H54 (cell line): ENCODE data around the gene CDKN2AIPNL.
A peak's percentile ranks its signal among the peaks of the same experiment; 100 is the strongest.

Source experiments
- DNase-seq: peaks from one replicate; pipeline ENCODE4 v3.0.0; 2011; ENCODE audit warnings: low spot score, mixed read lengths; ENCODE audit not compliant: insufficient read length
- FAIRE-seq: peaks from 3 replicates; lab custom pipeline; 2011; peaks lifted over from hg19 to GRCh38; lab: Jason Lieb, UNC
- POLR2A ChIP-seq: IDR thresholded peaks from 2 replicates; pipeline ENCODE4 v1.6.1; 2011; ENCODE audit warnings: low read depth, mild to moderate bottlenecking, low read length

The CDKN2AIPNL gene, protein sequence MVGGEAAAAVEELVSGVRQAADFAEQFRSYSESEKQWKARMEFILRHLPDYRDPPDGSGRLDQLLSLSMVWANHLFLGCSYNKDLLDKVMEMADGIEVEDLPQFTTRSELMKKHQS

GRCh38 chr5:134411546-134412266 is at the start of gene CDKN2AIPNL:
TSS of gene CDKN2AIPNL (minus strand) at chr5:134411881. CDS start at chr5:134411854, 27 bp downstream.
- FAIRE-seq = no peak

GRCh38 chr5:134460551-134460950 is 48.9 kb upstream of the CDKN2AIPNL start:
- no peak for TF ChIP-seq POLR2A
- DNase-seq (no peak), FAIRE-seq (no peak)

More at GRCh38 chr5:134411546-134412266, at the start of gene CDKN2AIPNL:
- peak; percentile 84 for DNase-seq
- peak; percentile 87 for TF ChIP-seq POLR2A

GRCh38 chr5:134459491-134459890 is 47.8 kb upstream of the CDKN2AIPNL start:
- TF ChIP-seq POLR2A = no peak
- DNase-seq = no peak
- FAIRE-seq = no peak

DNA sequence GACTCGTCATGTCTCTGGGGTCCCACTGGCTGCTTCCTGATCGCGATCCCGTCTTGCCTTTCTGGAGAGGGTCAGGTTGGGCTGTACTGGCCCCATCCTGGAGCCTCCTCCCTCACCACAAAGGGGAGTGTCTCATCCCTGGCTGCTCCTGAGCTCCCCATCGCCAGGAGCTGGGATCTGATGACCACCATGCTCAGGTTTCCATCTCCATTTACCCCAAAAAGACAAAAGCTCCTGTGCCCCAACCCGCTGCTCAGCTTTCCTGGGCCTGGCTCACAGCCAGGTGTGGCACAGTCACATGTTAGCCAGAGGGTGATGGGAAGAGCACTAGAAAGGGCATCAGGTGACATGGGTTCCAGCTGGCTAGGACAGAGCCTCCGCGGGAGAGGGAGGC is 47.3 kb upstream of the CDKN2AIPNL start:
- no peak for DNase-seq
- no peak for TF ChIP-seq POLR2A
- no peak for FAIRE-seq

GRCh38 chr5:134458234-134459009 is 46.7 kb upstream of the CDKN2AIPNL start:
- TF ChIP-seq POLR2A = no peak
- DNase-seq (no peak), FAIRE-seq (no peak)

GRCh38 chr5:134457801-134458200 is 46.1 kb upstream of the CDKN2AIPNL start:
- DNase-seq (no peak), FAIRE-seq (no peak)
- no peak for TF ChIP-seq POLR2A

GRCh38 chr5:134456825-134457224 is 45.1 kb upstream of the CDKN2AIPNL start:
- FAIRE-seq = no peak
- TF ChIP-seq POLR2A = no peak

DNA sequence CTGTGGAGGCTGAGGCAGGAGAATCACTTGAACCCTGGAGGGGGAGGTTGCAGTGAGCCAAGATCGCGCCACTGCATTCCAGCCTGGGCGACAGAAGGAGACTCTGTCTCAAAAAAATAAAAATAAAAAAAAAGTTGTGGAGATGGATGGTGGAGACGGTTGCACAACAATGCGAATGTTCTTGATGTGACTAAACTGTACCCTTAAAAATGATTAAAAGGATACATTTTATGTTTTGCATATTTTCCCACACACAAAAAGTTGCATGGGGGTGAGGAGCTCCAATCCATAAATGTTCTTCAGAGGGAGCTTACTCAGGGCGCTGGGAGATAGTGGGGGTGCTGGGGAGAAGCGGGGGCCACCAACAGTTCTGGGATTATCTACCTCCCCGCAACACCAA is 43.8 kb upstream of the CDKN2AIPNL start:
- DNase-seq = no peak
- FAIRE-seq = no peak
- no peak for TF ChIP-seq POLR2A

More at GRCh38 chr5:134456825-134457224, 45.1 kb upstream of the CDKN2AIPNL start:
- no peak for DNase-seq

DNA sequence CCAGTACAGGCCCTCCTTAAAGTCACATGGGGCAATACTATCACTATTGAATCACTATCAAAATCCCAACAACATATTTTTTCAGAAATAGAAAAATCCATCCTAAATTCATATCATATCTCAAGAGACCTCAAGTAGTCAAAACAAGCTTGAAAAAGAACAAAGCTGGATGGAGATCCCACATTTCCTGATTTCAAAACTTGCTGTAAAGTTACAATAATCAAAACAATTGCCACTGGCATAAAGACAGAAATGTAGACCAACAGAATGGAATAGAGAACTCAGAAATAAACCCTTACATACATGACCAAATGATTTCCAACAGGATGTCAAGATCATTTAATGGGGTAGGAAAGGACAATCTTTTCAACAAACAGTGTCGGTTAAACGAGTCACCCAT is 41.3 kb upstream of the CDKN2AIPNL start:
- TF ChIP-seq POLR2A = no peak
- FAIRE-seq (no peak), DNase-seq (no peak)

DNA sequence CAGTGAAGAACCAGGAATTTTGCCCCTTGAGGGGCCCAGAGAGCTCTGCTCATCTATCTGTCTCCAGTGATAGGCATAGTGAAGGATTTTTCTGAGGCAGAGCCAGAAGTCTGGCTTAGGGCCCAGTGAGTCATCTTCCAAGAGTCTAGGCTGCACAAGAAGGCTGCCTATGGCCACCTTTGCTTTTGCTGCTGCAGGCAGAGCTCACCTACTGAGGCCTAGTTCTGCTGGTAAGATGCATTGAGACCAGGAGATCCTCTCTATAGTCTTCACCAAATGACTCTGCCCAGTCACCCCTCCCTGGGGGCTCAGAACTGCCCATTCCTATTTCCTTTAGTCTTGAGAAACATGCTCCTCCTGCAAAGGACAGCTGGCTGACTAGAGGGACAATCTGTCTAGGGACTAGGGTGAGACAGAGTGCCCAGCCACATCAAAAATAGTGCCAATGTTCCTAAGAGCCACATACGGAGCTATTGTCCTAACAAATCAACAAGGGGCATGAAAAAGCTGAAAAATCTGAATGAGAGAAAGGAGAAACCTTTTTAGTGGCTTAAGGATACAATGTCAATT is 40.3 kb upstream of the CDKN2AIPNL start:
- FAIRE-seq (peak; percentile 41), DNase-seq (peak; percentile 77)
- no peak for TF ChIP-seq POLR2A

DNA sequence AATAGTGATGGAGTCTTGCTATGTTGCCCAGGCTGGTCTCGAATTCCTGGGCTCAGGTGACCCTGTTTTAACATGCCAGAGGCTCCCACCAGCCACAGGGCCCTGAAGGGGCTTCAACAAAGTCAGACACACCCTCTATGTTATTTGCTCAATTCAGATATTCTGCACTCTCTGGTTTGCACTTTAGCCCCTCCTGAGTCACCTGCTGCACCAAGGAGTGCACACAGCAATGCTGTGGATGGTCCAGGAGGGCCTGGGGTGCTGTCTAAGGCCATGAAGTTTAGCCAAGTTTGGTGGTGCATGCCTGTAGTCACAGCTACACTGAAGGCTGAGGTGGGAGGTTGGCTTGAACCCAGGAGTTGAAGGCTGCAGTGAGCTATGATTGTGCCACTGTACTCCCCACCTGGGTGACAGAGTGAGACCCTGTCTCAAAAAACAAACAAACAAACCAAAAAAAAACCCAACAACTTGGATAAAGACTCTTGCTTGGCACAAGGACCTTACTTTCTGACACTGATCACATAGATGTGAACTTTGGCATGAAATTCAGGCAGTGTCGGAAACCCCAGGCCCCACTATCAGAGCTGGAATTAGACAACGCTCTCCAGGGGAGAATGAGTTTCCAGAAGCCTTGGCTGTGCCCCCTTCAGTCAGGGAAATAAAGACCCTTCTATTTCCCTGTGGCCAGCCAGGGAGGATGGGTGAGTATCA is 39.7 kb upstream of the CDKN2AIPNL start:
- DNase-seq (no peak), FAIRE-seq (no peak)
- no peak for TF ChIP-seq POLR2A

GRCh38 chr5:134450374-134450773 is 38.7 kb upstream of the CDKN2AIPNL start:
- no peak for DNase-seq
- no peak for TF ChIP-seq POLR2A
- FAIRE-seq = no peak

DNA sequence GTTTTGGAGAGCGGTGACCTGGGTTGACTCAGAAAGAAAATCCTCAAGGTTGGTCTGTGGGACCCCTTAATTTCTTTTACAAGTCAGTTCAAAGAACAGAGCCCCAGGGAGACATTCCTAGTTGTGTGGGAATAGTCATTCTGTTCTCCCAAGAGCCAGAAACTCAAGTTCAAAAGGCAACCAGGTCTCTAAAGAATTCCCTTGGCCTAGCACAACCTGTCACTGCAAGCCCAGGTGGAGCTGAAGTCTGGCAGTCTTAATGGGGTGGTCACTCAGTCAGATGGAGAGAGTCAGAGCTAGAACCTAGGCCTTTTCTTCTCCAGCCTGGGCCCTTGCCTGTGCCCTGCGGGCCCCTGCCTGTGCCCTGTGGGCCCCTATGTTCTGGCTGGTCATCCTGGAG is 37.5 kb upstream of the CDKN2AIPNL start:
- no peak for TF ChIP-seq POLR2A
- DNase-seq (no peak), FAIRE-seq (no peak)

DNA sequence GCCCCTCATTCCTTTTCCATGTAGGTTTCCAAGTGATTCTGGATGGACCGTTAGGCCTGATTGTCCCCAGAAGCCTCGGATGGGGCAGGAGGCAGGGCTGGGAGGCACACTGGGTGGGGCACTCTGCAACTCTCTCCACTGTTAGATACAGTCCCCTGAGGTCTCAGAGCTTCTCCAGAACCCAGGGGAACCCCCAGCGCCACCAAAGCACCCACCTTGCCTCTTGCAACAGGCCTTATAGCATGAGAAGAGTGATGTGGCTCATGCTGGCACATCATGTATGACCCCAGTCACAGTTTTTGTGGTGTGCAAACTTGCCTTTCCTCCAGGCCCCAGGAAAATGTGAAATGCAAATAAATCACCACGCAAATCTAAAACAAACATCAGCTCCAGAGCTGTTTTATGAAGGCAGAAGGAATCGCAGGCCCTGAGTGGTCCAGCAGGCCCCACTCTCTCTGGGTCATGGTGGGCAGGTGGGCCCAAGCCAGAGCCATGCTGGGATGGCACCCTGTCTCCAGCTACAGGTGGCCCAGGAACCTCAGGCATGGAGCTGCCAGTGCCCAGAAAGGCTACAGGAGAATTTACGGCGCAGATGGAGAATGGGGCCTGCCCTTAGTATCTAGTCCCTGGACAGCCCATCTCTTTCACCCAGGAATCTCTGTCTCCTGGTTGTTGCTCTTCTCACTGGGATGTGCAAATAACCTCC is 36.3 kb upstream of the CDKN2AIPNL start:
- no peak for TF ChIP-seq POLR2A
- no peak for FAIRE-seq
- DNase-seq = no peak
